Measurements from ENCODE around the gene EFCAB12.
A peak's percentile ranks its signal among the peaks of the same experiment; 100 is the strongest.

The EFCAB12 gene

DNA sequence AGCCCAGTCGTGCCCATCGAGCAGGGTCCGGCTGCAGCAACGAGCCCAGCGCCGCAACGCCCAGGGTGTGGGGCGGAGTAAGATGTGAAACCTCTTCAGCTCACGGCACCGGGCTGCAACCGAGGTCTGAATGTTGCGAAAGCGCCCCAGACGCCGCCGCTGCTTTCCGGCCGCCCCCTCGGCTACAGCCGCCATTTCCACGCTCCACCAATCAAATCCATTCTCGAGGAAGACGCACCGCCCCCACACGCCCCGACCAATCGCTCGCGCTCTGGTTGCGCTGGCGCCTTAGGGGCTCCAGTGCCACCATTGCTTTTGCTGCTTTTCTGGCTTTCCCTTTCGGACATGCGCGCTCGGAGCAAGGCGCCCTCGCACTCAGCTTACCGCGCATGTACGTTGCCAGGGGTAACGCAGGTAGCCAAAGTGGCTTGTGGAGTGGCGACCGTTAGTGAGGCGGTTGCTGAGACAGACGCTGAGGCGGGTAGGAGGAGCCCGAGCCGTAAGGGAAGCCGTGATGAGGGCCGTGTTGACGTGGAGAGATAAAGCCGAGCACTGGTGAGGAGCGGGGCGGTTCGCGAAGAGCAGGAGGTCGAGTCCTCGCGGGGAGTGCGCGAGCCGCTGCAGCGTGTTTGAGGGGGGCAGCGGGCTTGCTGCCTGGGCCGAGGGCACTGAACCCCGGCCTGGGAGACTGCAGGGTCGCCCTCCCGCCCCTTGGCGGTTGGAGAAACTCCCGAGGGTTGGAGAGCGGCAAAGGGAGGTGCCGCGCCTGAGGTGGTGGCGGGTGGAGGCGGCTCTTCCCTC lies 11.6 kb upstream of the EFCAB12 start, which contains the start of the genes IFT122 and MBD4:
IFT122 (plus strand) TSS at position 408 of the 801 bp plus-strand sequence; CDS start at position 515, 107 bp downstream.
MBD4 (minus strand) TSS at position 132 of the 801 bp plus-strand sequence; CDS start at position 17, 115 bp downstream.
- peak; percentile 99 for DNase-seq (ENCODE audit: low read depth)
- peak within 1 kb of the TSS; percentile 89 for H3K4me3 ChIP-seq (ENCODE audit: low read depth, low read length)
- TF ChIP-seq, protein P1, sequence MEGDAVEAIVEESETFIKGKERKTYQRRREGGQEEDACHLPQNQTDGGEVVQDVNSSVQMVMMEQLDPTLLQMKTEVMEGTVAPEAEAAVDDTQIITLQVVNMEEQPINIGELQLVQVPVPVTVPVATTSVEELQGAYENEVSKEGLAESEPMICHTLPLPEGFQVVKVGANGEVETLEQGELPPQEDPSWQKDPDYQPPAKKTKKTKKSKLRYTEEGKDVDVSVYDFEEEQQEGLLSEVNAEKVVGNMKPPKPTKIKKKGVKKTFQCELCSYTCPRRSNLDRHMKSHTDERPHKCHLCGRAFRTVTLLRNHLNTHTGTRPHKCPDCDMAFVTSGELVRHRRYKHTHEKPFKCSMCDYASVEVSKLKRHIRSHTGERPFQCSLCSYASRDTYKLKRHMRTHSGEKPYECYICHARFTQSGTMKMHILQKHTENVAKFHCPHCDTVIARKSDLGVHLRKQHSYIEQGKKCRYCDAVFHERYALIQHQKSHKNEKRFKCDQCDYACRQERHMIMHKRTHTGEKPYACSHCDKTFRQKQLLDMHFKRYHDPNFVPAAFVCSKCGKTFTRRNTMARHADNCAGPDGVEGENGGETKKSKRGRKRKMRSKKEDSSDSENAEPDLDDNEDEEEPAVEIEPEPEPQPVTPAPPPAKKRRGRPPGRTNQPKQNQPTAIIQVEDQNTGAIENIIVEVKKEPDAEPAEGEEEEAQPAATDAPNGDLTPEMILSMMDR (IDR thresholded peaks at IDR 0.05; ENCODE audit: control insufficient read depth, extremely low read depth, insufficient read depth), result no peak

DNA sequence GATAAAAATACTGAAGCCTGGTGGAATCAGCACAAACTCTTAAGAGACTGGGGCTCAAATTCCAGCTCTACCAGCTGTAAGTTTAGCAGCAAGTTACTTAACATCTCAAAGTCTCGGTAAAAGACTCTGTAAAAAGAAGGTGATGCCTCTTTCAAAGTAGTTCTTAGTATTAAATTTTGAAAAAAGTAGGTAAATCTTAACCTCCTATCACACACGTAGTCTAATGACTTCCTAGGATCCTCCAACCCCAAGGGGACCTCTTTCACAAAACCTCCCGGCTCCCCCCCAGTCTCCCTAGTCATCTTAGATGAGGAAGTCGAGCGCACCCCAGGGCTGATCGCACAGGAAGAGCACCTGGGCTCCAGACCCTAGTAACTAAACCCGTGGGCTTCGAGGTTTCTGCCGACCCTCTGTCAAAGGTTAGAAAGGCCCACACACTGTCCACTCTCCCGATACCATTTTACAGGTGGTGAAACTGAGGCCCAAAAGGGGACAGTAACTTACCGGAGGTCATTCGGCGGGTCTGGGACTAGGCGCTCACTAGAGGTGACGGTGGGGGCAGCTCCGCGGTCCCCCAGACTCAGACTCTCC lies 10.9 kb upstream of the EFCAB12 start:
- peak overlapping the region; percentile 89 for H3K4me3 ChIP-seq (ENCODE audit: low read depth, low read length)
- DNase-seq (ENCODE audit: low read depth), result no peak
- TF ChIP-seq, protein P1 (IDR thresholded peaks at IDR 0.05; ENCODE audit: control insufficient read depth, extremely low read depth, insufficient read depth), result no peak

DNA sequence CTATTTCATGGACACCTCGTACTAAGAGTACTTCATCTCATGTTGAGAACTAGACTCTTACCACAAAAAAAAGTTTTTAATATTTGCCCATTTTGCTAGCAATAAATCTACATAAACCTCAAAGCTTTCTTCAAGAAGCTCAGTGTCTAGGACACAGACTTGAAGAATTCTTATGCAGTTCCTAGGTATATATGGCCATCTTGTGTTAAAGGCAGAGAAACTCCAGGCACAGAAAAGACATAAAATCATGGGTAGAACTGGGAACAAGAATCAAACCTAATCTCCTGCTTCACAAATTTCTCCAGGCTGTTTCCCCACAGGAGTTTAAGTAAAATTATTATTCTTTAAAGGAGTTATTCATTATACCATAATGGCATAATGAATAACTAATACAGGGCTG lies 6.9 kb upstream of the EFCAB12 start:
- TF ChIP-seq, protein P1 (IDR thresholded peaks at IDR 0.05; ENCODE audit: control insufficient read depth, extremely low read depth, insufficient read depth), result no peak
- DNase-seq (ENCODE audit: low read depth), result no peak
- no peak overlapping the region for H3K4me3 ChIP-seq (ENCODE audit: low read depth, low read length)

DNA sequence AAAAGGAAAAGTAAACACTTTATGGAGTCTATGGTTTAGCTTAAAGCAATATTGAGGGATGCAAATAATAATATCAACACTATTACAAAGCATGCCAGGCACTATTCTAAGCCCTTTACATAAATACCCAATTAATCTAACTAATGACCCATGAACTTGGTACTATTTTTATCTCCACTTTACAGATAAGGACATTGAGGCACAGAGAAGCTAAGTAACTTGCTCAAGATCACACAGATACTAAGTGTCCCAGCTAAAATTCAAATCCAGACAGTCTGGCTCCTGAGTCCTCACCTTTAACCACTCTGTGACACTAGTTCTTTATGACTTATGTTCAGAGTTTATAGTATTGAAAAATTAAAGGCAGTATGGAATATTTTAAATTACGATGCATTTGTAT lies 5.7 kb upstream of the EFCAB12 start:
- H3K4me3 ChIP-seq (ENCODE audit: low read depth, low read length), result no peak overlapping the region
- TF ChIP-seq, protein P1 (IDR thresholded peaks at IDR 0.05; ENCODE audit: control insufficient read depth, extremely low read depth, insufficient read depth), result no peak
- no peak for DNase-seq (ENCODE audit: low read depth)

DNA sequence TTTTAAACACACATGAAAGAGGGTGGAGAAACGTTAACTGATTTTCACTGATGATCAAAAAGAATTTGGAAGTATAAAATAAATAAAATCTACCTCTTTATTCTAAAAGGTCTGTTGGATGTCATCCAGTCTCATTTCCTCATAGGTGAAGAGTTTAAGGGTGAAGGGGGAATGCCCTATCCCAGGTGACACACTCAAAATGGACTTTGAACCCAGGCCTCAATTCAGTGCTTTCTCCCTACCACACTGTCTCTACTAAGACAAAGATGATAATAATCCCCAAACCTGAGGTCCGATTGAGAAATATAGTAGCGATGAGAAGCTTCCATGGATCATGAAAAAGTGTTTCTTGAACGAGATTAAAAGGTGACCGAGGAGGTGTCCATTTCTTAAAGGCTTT lies 5.1 kb upstream of the EFCAB12 start:
- no peak for DNase-seq (ENCODE audit: low read depth)
- no peak overlapping the region for H3K4me3 ChIP-seq (ENCODE audit: low read depth, low read length)
- TF ChIP-seq, protein P1 (IDR thresholded peaks at IDR 0.05; ENCODE audit: control insufficient read depth, extremely low read depth, insufficient read depth), result no peak

DNA sequence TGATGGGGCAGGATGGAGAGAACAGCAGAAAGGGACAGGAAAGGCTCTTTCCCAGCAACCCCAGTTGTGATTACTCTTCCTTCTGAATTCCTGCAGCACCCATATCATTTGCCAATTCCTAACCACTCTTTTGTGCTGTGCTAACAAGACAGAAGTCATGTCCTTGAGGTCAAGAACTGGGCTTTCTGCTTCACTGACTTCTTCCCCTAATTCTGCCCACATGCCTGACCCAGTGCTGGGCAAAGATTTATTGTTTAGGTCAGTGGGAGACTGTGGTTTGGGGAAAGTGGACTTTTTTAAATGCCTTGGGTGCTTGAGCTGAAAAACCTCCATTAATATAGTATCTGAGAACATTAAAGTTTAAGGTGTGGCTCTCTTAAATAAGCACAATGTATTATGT lies 4.2 kb upstream of the EFCAB12 start:
- TF ChIP-seq, protein P1 (IDR thresholded peaks at IDR 0.05; ENCODE audit: control insufficient read depth, extremely low read depth, insufficient read depth), result no peak

More for the DNA sequence above, 4.2 kb upstream of the EFCAB12 start:
- no peak for DNase-seq (ENCODE audit: low read depth)
- H3K4me3 ChIP-seq (ENCODE audit: low read depth, low read length), result no peak overlapping the region
